Retinal pigment epithelial cell (primary cell): Measurements from ENCODE around the gene MEP1B.
"Not testable (repeated sequence)": the region's sequence is repeated elsewhere in the genome, so short reads cannot be mapped to it uniquely, and the experiment has no call there.

Experiments
- DNase-seq: peaks from one replicate; pipeline ENCODE4 v3.0.0-alpha.2; 2010; ENCODE audit warnings: low read depth
- H3K4me3 ChIP-seq: 2 replicates; pipeline ENCODE4 v1.5.1; 2011; ENCODE audit warnings: mild to moderate bottlenecking, low read length, control low read depth, moderate library complexity
- TF ChIP-seq, protein P1 (sequence below): conservative IDR thresholded peaks from 2 replicates; pipeline ENCODE4 v1.5.1; 2011; ENCODE audit warnings: low read depth, low read length, control low read depth, inconsistent platforms

The MEP1B gene

DNA sequence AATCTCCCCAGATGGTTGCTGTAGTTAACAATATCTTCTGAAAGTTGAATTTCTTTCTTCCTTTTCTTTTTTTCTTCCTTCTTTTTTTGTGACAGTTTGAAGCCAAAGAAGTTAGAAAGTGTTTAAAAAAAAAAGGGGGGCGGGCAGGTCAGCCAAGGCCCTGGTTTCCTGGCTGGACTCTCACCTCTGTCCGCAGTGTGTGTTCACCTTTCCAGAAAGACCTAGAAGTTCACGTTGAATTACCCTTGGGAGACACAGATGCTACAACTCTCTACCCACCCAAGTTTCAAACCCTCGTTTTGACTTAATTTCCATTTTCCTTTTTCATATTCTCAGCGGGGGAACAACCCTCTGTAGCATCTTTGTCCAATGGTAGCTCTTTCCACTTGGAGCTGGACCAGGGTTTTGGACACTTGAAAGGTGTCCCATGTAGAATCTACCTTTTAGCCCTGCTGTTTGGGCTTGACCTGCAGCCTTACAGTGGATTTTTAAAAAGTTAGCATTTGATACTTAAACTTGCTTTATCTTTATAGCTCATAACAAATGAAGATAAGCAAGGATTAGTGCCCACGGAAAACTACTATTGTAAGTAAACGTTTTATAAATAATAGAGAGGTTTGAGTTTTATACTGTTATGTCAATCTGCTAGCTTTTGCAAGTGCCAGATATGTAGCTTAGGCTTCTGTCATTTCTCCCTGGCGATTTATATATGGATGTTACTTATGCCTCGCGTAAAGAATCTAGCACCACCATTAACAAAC is 20.0 kb downstream of the MEP1B start:
- DNase-seq: no peak
- TF ChIP-seq, protein P1, sequence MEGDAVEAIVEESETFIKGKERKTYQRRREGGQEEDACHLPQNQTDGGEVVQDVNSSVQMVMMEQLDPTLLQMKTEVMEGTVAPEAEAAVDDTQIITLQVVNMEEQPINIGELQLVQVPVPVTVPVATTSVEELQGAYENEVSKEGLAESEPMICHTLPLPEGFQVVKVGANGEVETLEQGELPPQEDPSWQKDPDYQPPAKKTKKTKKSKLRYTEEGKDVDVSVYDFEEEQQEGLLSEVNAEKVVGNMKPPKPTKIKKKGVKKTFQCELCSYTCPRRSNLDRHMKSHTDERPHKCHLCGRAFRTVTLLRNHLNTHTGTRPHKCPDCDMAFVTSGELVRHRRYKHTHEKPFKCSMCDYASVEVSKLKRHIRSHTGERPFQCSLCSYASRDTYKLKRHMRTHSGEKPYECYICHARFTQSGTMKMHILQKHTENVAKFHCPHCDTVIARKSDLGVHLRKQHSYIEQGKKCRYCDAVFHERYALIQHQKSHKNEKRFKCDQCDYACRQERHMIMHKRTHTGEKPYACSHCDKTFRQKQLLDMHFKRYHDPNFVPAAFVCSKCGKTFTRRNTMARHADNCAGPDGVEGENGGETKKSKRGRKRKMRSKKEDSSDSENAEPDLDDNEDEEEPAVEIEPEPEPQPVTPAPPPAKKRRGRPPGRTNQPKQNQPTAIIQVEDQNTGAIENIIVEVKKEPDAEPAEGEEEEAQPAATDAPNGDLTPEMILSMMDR: no peak
- no peak overlapping the region for H3K4me3 ChIP-seq

DNA sequence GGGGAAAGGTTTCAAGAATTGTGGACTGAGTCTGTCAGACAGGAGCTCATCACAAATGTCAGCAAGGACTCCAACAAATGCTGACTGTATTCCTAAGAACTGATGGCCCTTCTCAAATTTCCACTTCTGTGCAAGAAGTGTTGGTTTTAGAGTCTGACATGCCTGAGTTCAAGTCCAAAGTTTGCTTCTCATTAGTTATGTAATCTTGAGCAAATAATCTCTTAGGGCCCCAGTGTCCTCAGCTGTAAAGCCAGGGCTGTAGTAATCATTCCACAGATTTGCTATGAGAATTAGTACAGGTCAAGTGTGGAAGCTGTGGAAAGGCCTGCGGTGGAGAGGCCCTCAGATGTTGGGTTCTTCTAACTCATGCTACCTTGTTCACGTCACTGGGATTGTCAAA is 23.9 kb downstream of the MEP1B start:
- H3K4me3 ChIP-seq: no peak overlapping the region
- DNase-seq: no peak
- TF ChIP-seq, protein P1: no peak

DNA sequence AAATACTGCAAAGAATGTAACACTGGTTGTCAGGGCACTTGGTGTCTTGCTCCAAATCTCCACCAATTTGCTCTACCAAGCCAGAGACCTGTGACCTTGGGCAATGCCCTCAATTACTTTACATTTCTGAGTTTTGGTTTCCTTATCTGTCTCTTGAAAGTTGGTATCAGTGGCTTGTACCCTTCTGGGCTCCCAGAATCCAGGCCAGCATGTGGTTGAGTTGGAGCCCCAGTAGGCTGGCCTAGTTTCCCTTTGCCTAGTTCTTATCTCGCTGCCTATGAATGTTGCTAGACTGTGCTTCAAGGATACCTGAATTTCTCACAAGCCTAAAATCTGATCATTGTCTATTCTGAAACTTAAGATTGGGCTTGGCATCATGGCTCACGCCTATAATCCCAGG is 26.6 kb downstream of the MEP1B start:
- TF ChIP-seq, protein P1: no peak
- H3K4me3 ChIP-seq: no peak overlapping the region
- no peak for DNase-seq

DNA sequence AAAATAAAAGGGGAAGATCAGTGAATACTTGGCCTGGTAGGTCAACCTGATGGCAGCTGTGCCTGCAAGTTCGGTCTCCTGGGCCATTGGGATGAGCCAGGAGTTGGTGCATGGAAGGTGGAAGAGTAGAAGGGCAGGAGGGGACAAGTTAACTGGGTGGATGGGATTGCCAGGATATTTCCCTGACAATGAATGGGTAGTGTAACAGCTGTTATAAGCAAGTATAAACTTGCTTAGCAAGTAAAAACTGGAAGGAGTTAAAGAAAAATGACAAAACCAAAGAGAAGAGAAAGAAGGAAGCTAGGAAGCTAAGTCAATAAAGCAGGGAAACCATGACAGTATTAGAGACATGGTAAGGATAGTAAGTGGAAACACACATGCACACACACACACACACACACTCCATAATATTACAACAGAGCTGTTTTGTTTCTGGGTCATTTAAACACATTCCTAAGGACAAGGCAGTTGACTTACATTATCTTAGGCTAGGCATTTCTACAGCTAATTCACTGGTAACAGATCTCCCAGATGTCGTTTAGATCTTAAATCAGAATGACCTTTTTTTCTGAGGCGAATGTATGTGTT is 29.7 kb downstream of the MEP1B start:
- TF ChIP-seq, protein P1: no peak
- no peak for DNase-seq
- no peak overlapping the region for H3K4me3 ChIP-seq

DNA sequence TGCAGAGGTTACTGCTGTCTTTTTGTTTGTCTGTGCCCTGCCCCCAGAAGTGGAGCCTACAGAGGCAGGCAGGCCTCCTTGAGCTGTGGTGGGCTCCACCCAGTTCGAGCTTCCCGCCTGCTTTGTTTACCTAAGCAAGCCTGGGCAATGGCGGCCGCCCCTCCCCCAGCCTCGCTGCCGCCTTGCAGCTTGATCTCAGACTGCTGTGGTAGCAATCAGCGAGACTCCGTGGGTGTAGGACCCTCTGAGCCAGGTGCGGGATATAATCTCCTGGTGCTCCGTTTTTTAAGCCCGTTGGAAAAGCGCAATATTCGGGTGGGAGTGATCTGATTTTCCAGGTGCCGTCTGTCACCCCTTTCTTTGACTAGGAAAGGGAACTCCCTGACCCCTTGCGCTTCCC is 43.5 kb downstream of the MEP1B start:
- not testable (repeated sequence) for H3K4me3 ChIP-seq, DNase-seq

DNA sequence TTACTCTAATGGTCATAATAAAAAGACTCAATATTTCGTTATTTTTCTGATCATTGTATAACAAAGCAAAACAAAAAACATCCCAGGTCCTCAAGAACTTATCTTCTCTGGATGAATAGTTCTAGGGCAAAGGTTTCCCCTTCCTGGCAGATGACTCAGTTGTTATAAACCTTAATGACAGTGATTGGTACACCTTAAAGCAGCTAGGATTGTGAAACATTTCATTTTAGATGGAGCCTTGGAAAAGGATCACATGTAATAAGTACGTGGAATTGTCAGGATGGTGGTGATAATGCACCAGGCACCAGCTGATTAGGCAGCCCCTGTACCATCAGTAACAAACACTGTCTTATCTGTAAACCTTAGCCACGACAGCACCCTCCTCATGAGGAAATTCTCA is 47.2 kb downstream of the MEP1B start:
- H3K4me3 ChIP-seq: no peak overlapping the region
- TF ChIP-seq, protein P1: no peak
- no peak for DNase-seq

DNA sequence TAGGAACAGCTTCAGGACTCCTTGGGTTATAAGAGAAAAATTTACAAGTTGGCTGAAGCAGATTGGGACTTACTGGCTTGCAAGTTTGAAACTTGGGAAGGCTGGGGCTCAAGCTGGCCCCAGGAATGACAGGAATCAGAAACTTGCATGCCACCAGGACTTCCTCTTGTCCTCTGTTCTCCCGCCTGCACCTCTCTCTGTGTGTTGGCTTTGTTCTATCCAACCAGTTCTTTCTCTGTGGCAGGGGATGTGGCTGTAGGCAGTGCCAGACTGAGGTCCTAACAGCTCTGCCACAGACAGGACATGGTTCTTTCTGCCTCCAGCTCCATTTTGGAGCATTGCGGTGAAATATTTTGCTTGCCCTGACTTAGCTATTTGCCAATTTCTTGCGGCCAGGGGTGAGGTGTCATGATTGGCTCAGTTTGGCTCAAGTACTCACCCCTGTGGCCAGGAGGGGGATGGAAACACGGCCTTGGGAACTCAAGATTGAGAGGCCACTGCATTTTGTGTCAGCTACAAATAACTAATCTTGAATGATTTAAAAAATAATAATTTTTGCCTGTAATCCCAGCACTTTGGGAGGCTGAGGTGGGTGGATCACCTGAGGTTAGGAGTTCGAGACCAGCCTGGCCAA is 48.9 kb downstream of the MEP1B start:
- TF ChIP-seq, protein P1: no peak
- DNase-seq: no peak
- no peak overlapping the region for H3K4me3 ChIP-seq
